ENCODE results near the gene NONO.
A peak's percentile ranks its signal among the peaks of the same experiment; 100 is the strongest.
"Not testable (repeated sequence)": the region's sequence is repeated elsewhere in the genome, so short reads cannot be mapped to it uniquely, and the experiment has no call there.

The NONO gene

DNA sequence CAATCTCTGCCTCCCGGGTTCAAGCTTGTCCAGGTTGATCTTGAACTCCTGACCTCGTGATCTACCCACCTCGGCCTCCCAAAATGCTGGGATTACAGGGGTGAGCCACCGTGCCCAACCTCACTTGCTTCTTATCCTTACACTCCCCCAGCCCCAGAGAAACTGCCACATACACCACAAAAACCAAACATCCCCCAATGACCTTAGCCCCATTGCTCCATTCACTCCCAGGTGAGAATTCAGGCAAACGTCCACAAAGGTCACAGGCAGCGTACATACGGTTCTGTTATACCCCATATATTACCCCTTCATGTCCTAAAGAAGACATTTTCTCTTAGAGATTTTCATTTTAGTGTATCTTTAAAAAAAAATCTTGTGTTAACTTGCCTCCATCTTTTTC is 17.1 kb downstream of the NONO start:
- H3K4me1 ChIP-seq; H3K27me3 ChIP-seq (ENCODE audit: low read depth); H3K4me3 ChIP-seq; DNase-seq (ENCODE audit: low spot score in 2 of 2); H3K9me3 ChIP-seq; in situ Hi-C loops (cut with MboI; ENCODE audit: low sequenced_read_pairs): not testable (repeated sequence)
- H3K36me3 ChIP-seq (replicated peaks): peaks cover 95% of the 10 kb centered on the region

DNA sequence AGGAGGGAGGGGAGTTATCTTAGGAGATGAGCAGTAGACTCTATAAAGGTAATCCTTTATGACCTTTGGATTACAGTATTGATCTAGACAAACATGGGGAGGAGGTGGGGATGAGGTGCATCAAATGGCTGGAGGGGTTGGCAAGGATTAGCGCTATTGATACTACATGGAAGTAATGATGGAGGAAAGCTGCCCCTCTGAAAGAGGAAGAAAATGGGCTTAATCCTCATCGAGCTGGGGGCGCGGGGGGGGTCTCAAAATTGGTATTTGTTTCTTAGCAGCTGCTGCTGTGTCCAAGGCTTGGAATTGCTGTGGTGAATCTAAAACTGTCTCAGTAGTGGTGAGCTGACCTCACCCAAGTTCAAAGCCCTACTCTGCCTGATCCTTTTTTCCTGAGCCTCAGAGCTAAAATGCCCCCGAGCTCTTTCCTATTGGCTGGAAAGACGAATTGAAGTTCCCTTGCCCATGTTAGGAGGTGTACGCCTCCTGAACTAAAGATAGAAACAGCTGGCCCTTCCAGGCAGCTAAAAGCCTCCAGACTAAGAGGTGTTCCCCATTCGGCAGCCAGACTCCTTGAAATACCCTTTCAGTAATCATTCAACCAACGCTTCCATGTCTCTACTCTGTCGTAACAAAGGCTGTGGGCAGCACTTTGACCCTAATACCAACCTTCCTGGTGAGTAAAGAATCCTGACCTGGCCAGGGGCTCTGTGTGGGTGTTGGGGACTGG is 17.9 kb downstream of the NONO start, which contains the start of gene ITGB1BP2:
Gene ITGB1BP2 (plus strand): TSS at position 556 of the 730 bp plus-strand sequence. CDS start 57 bp downstream, at position 613.
- no peaks in the 10 kb centered on the region for H3K9me3 ChIP-seq
- H3K4me3 ChIP-seq: no peak within 1 kb of the TSS
- DNase-seq (ENCODE audit: low spot score in 2 of 2): peak; percentile 9 to 25
- H3K36me3 ChIP-seq (replicated peaks): peaks cover 87% of the 10 kb centered on the region
- H3K27me3 ChIP-seq (ENCODE audit: low read depth): no peaks in the 10 kb centered on the region
- in situ Hi-C loops (cut with MboI; ENCODE audit: low sequenced_read_pairs): no loop called here
- no peaks in the 10 kb centered on the region for H3K4me1 ChIP-seq

DNA sequence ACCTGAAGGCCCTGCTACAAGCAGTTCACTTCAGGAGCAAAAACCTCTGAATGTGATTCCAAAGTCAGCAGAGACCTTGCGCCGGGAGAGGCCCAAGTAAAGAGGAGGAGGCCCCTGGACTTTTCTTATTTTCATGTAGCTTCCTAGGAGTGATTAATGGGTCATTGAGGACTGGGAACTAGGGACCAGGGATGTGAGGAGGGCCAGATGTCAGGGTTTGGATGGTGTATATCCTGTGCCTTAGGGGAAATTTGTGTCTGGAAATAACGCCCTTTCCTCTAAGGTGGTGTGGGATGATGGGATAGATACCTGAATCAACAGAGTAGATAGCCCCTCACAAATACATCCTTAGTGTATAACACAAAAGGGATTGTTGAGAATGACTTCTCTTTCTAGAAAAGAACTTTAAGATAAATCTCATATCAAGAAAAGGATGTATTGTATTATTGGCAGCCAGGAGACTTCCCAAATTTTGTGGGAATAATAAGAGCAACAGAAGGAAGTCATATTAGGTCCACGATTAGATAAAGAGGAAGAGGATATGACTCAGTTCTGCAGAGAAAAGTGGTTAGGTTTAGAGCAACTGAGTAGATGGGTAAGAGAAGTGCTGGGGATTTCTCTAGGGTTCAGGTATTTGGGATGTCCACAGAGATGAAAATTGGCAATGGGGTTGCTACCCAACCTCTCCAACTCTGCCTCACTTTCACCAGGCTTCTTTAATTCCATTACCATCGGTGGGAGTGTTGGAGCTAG is 19.2 kb downstream of the NONO start:
- Histone ChIP-seq H3K36me3 (replicated peaks) (peaks cover 79% of the 10 kb centered on the region), H3K27me3 (ENCODE audit: low read depth) (no peaks in the 10 kb centered on the region), H3K4me3 (no peak overlapping the region), H3K4me1 (no peaks in the 10 kb centered on the region), H3K9me3 (no peaks in the 10 kb centered on the region)
- no peak for DNase-seq (ENCODE audit: low spot score in 2 of 2)
- in situ Hi-C loops (cut with MboI; ENCODE audit: low sequenced_read_pairs): no loop called here

DNA sequence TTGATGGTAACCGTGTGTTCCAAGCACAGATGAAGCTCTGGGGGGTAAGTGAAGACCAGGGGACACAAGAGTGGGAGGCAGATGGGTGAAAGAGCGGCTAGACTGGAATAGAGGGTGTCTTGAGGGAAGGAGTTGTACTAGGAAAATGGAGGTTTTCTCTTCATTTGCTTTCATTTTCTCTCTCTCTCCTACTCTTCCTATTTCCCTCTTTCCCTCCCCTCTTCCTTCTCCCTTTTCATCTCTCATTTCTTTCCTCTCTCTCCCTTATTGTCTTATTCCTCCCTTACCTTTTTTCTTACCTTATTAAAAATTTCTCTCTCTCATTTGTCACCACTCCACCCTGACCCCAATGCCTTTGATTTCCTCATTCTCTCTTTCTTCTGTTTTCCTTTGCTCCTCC is 21.1 kb downstream of the NONO start:
- no peak for DNase-seq (ENCODE audit: low spot score in 2 of 2)
- no peaks in the 10 kb centered on the region for H3K27me3 ChIP-seq (ENCODE audit: low read depth)
- no peaks in the 10 kb centered on the region for H3K4me1 ChIP-seq
- no peak overlapping the region for H3K4me3 ChIP-seq
- H3K9me3 ChIP-seq: no peaks in the 10 kb centered on the region
- H3K36me3 ChIP-seq (replicated peaks): peaks cover 63% of the 10 kb centered on the region
- in situ Hi-C loops (cut with MboI; ENCODE audit: low sequenced_read_pairs): no loop called here

DNA sequence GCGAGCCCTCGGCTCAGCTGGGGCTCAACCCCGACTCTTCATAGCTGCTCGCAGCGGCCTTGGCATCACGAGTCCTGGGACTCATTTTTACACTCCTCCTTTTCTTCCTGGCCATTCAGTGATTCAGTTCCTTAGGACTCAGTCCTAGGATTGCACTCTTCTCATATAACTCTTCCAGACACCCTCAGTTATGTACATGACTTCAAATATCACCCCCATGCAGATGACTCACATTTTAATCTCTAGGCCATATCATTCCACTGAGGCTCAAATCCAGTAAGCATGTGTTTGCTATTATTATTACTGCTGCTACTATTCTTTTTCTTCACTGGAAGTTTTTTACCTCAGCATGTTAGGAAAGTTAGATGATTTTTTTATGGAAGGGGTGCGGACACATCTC is 32.5 kb downstream of the NONO start:
- in situ Hi-C loops (cut with MboI; ENCODE audit: low sequenced_read_pairs): no loop called here
- DNase-seq (ENCODE audit: low spot score in 2 of 2): no peak

DNA sequence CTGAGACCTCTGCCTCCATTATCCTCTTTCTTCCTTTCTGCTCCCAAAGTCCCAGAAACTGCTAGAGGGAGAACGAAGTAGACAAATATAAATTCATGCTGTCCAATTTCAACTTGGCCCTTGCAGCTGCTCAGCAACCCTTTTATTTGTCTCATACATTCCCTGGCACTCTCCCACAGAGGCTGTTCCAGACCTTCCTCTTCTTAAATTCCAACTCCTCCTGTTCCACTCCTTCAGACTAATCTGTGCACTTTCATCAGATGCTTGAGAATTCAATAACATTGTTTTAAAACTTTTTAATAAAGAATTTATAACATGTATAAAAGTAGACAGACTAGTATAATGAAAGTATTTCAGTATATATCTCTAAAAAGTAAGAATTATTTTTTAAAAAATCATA is 33.5 kb downstream of the NONO start:
- H3K36me3 ChIP-seq (replicated peaks): peaks cover 37% of the 10 kb centered on the region
- H3K4me3 ChIP-seq; H3K9me3 ChIP-seq; DNase-seq (ENCODE audit: low spot score in 2 of 2); H3K27me3 ChIP-seq (ENCODE audit: low read depth); H3K4me1 ChIP-seq; in situ Hi-C loops (cut with MboI; ENCODE audit: low sequenced_read_pairs): not testable (repeated sequence)

More for the DNA sequence above, 32.5 kb downstream of the NONO start:
- Histone ChIP-seq H3K27me3 (ENCODE audit: low read depth) (no peaks in the 10 kb centered on the region), H3K36me3 (replicated peaks) (peaks cover 40% of the 10 kb centered on the region), H3K4me3 (no peak overlapping the region), H3K4me1 (no peaks in the 10 kb centered on the region), H3K9me3 (no peaks in the 10 kb centered on the region)

DNA sequence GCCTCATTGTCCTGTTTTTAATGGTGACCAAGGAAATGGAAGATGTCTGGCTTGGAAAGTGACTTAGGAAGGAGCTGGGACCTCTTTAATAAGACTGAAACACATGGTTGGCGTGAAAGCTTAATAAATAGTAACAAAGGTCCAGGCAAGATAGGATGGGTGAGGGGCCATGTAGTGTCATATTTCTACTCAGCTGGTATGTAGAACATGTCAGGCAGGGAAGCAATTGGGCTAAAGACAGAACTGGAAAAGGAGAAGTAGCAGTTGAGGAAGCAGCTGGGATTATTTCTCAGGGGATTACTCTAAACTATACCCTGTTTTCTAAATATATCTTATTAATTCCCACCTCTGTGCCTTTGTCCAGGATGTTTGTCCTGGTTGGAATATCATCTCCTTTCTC is 36.7 kb downstream of the NONO start:
- Histone ChIP-seq H3K9me3 (no peaks in the 10 kb centered on the region), H3K4me3 (no peak overlapping the region), H3K27me3 (ENCODE audit: low read depth) (no peaks in the 10 kb centered on the region), H3K36me3 (replicated peaks) (peaks cover 36% of the 10 kb centered on the region), H3K4me1 (no peaks in the 10 kb centered on the region)
- in situ Hi-C loops (cut with MboI; ENCODE audit: low sequenced_read_pairs): no loop called here
- no peak for DNase-seq (ENCODE audit: low spot score in 2 of 2)

DNA sequence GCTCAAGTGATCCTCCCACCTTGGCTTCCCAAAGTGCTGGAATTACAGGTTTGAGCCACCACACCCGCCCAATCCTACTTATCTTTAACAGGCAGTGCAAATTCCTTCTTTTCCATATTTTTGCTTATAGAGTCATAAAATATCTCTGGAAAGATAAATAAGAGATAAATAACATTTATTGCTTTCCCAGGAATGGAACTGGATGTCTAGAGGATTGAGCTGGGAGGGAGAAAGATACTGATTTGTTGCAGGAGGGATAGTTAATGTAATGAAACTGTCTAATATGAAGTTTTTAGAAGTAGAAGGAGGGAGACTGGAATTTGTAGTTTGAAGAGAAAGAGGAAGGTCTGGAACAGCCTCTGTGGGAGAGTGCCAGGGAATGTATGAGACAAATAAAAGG is 38.3 kb downstream of the NONO start:
- no peak overlapping the region for H3K4me3 ChIP-seq
- H3K9me3 ChIP-seq: peaks cover 3% of the 10 kb centered on the region; the same call in 1 of the 2 replicates
- DNase-seq (ENCODE audit: low spot score in 2 of 2): no peak
- no peaks in the 10 kb centered on the region for H3K27me3 ChIP-seq (ENCODE audit: low read depth)
- peaks cover 23% of the 10 kb centered on the region for H3K36me3 ChIP-seq (replicated peaks)
- no peaks in the 10 kb centered on the region for H3K4me1 ChIP-seq
- in situ Hi-C loops (cut with MboI; ENCODE audit: low sequenced_read_pairs): no loop called here

DNA sequence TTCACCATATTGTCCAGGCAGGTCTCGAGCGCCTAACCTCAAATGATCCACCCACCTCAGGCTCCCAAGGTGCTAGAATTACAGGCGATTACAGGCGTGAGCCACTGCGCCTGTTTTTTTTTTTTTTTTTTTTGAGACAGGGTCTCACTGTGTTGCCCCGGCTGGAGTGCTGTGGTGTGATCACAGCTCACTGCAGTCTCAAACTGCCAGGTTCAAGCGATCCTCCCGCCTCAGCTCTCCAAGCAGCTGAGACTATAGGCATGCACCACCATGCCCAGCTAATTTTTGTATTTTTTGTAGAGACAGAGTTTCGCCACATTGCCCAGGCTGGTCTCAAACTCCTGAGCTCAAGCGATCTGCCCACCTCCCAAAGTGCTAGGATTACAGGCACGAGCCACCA is 41.0 kb downstream of the NONO start:
- H3K4me3 ChIP-seq; H3K27me3 ChIP-seq (ENCODE audit: low read depth); DNase-seq (ENCODE audit: low spot score in 2 of 2); H3K4me1 ChIP-seq; H3K9me3 ChIP-seq; in situ Hi-C loops (cut with MboI; ENCODE audit: low sequenced_read_pairs): not testable (repeated sequence)
- H3K36me3 ChIP-seq (replicated peaks): peaks cover 23% of the 10 kb centered on the region

DNA sequence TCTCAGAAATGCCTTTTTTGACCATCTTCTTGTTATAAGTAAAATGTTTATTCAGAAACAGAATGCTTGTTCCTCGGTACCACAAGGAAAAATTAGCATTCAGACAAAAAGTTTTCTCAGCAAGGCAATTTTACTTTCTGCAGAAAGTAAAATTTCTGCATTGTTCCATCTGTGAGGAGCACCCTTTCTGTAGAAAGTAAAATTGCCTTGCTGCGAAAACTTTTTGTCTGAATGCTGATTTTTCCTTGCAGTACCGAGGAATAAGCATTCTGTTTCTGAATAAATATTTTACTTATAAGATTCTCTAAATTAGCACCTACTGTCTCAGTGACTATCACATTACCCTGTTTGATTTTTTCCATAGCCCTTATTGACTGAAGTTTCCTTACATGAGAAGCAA is 43.0 kb downstream of the NONO start:
- Histone ChIP-seq H3K4me1 (no peaks in the 10 kb centered on the region), H3K27me3 (ENCODE audit: low read depth) (no peaks in the 10 kb centered on the region), H3K4me3 (no peak overlapping the region), H3K36me3 (replicated peaks) (peaks cover 19% of the 10 kb centered on the region), H3K9me3 (peaks cover 3% of the 10 kb centered on the region; the same call in 1 of the 2 replicates)
- in situ Hi-C loops (cut with MboI; ENCODE audit: low sequenced_read_pairs): no loop called here
- DNase-seq (ENCODE audit: low spot score in 2 of 2): no peak

DNA sequence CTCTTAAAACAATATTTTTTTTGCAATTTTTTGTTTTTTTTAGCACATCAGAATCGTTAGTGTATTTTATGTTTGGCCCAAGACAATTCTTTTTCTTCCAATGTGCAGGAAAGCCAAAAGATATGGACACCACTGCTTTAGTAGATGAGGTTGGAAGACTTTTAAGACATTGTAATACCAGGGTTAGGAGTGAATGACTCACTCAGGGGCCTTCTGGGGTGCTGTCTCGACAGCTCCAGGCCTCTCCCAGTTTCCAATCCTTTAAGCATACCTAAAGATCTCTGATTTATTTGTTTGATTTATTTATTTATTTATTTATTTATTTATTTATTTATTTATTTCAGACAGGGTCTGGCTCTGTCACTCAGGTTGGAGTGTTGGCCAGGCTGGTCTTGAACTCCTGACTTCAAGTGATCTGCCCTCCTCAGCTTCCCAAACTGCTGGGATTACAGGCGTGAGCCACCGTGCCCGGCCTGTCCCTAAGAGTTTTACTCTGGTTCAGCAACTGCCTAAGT is 65.8 kb downstream of the NONO start:
- H3K4me3 ChIP-seq; H3K4me1 ChIP-seq; H3K27me3 ChIP-seq (ENCODE audit: low read depth); H3K36me3 ChIP-seq (replicated peaks); H3K9me3 ChIP-seq; in situ Hi-C loops (cut with MboI; ENCODE audit: low sequenced_read_pairs); DNase-seq (ENCODE audit: low spot score in 2 of 2): not testable (repeated sequence)

DNA sequence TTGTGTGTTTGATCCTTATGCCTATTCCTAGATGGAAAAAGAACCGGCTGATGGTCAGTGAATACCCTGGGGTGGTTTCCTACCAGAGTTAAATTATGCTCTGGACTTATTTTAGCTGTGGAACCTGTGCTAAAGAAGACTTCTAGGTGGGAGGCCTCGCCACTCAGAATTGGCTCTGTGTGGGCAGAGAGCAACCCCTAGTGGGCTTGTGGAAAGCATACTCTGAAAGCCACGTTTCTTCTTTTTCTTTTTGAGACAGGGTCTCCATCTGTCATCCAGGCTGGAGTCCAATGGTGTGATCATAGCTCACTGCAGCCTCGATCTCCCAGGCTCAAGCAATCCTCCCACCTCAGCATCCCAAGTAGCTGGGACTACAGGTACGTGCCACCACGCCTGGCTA is 66.4 kb downstream of the NONO start:
- H3K36me3 ChIP-seq (replicated peaks); H3K4me1 ChIP-seq; H3K27me3 ChIP-seq (ENCODE audit: low read depth); H3K4me3 ChIP-seq; in situ Hi-C loops (cut with MboI; ENCODE audit: low sequenced_read_pairs); H3K9me3 ChIP-seq; DNase-seq (ENCODE audit: low spot score in 2 of 2): not testable (repeated sequence)
